ENCODE results near the gene ATP6V0A4. TPM values are rescaled to one million over a fixed set of nuclear protein-coding genes. Genes with fewer than 3 reads are reported as not detected.
A peak's percentile ranks its signal among the peaks of the same experiment; 100 is the strongest.

Gene ATP6V0A4
- total RNA-seq, 2 donors from 2014 or later = not detected

GRCh38 chr7:138669364-138669763 lies 128.6 kb downstream of the ATP6V0A4 start:
- intact Hi-C loops (cut with DNase I, micrococcal nuclease) = no loop called here
- ATAC-seq (peak; percentile 93), DNase-seq (peak; percentile 9 to 29)

- ATAC-seq = peak; percentile 17
Observed at GRCh38 chr7:138668946-138669345, 129.1 kb downstream of the ATP6V0A4 start.

GRCh38 chr7:138668229-138668596 lies 129.8 kb downstream of the ATP6V0A4 start:
- ATAC-seq = no peak
- intact Hi-C loops (cut with DNase I, micrococcal nuclease) = no loop called here
- no peak for DNase-seq

More at GRCh38 chr7:138668946-138669345, 129.1 kb downstream of the ATP6V0A4 start:
- intact Hi-C loops (cut with DNase I, micrococcal nuclease) = no loop called here
- no peak for DNase-seq

GRCh38 chr7:138667535-138668228 lies 130.3 kb downstream of the ATP6V0A4 start:
- ATAC-seq (no peak), DNase-seq (no peak)
- intact Hi-C loops (cut with DNase I, micrococcal nuclease) = no loop called here

GRCh38 chr7:138666385-138666784 lies 131.6 kb downstream of the ATP6V0A4 start:
- intact Hi-C loops (cut with DNase I, micrococcal nuclease) = no loop called here
- ATAC-seq (no peak), DNase-seq (no peak)

- intact Hi-C loops (cut with DNase I, micrococcal nuclease) = no loop called here
- no peak for ATAC-seq
- no peak for DNase-seq
Observed at GRCh38 chr7:138665669-138666140, 132.3 kb downstream of the ATP6V0A4 start.

GRCh38 chr7:138665249-138665648 lies 132.7 kb downstream of the ATP6V0A4 start:
- peak in 1 of 2 donors; percentile 25 for DNase-seq
- ATAC-seq = peak; percentile 61
- intact Hi-C loops (cut with DNase I, micrococcal nuclease) = no loop called here

- DNase-seq = peak in 1 of 2 donors; percentile 39
- intact Hi-C loops (cut with DNase I, micrococcal nuclease) = no loop called here
- ATAC-seq = peak; percentile 68
Observed at GRCh38 chr7:138663725-138664710, 134.0 kb downstream of the ATP6V0A4 start.

- no peak for ATAC-seq
- intact Hi-C loops (cut with DNase I, micrococcal nuclease) = no loop called here
- no peak for DNase-seq
Observed at GRCh38 chr7:138662991-138663320, 135.0 kb downstream of the ATP6V0A4 start.

GRCh38 chr7:138662076-138662990 lies 135.7 kb downstream of the ATP6V0A4 start:
- intact Hi-C loops (cut with DNase I, micrococcal nuclease) = no loop called here
- no peak for ATAC-seq

GRCh38 chr7:138661069-138661635 lies 136.8 kb downstream of the ATP6V0A4 start:
- DNase-seq (no peak), ATAC-seq (no peak)
- intact Hi-C loops (cut with DNase I, micrococcal nuclease) = no loop called here

More at GRCh38 chr7:138662076-138662990, 135.7 kb downstream of the ATP6V0A4 start:
- no peak for DNase-seq

GRCh38 chr7:138658889-138659288 lies 139.1 kb downstream of the ATP6V0A4 start:
- DNase-seq (no peak), ATAC-seq (no peak)
- intact Hi-C loops (cut with DNase I, micrococcal nuclease) = no loop called here

GRCh38 chr7:138657854-138658386 lies 140.1 kb downstream of the ATP6V0A4 start:
- ATAC-seq (no peak), DNase-seq (no peak)
- intact Hi-C loops (cut with DNase I, micrococcal nuclease) = no loop called here

GRCh38 chr7:138656952-138657351 lies 141.0 kb downstream of the ATP6V0A4 start:
- intact Hi-C loops (cut with DNase I, micrococcal nuclease) = no loop called here
- ATAC-seq = no peak

More at GRCh38 chr7:138656952-138657351, 141.0 kb downstream of the ATP6V0A4 start:
- no peak for DNase-seq

Data from left colon (tissue), 2 donors.